ENCODE results near the gene LAMTOR2.

Gene LAMTOR2

DNA sequence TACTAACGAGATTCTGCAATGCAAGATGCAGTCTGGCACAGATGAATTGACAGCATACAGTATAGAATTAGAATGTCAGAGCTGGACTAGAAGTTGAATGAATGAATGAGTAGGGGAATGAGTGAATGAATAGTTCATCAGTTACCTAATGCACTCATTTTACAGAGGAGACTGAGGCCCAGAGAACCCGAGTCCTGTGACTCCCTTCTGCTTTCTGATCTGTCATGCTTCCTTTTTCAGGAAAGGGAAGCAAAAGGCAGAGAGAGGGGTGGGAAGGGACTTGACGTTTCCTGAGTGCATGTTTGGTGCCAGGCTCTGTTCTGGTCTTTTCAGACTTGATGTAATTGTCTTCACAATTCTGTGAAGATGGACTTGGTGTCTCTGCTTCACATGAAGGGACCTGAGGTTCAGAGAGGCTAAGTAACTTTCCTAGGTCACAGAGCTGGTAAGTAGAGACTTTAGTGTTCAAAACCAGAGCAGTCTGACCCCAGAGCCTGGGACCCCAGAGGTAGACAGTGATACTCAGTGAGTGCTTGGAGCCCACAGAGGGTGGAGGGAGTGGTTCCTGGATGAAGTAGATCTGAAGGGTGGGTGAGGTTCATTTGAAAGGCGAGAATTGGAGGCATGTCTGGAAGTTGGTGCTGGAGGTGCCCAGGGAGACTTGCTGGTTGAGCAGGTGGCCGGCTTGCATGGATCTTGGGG lies 35.7 kb downstream of the LAMTOR2 start:
- DNase-seq = no peak
- TF ChIP-seq GATA1 (IDR thresholded peaks at IDR 0.05; ENCODE audit: low read depth, low read length) (no peak), POLR2A (IDR thresholded peaks at IDR 0.05; ENCODE audit: low read length) (no peak)

DNA sequence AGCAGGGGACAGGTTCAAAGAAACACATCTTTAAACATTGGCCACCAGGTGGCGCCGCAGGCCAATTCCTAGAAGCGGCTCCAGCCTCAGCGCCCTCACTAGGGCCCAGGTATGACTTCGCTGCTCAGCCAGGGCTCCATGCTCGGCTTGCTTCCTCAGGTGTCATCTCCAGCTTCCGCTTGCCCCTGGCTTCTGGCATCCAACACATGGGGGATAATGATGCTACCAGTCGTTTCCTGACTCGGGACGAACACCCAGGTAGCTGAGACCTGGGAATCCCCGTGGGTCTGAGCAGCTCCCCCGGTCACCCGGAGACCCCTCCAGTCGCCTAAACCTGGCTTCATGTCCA lies 36.2 kb downstream of the LAMTOR2 start:
- no peak for TF ChIP-seq POLR2A (IDR thresholded peaks at IDR 0.05; ENCODE audit: low read length)
- no peak for TF ChIP-seq GATA1 (IDR thresholded peaks at IDR 0.05; ENCODE audit: low read depth, low read length)
- peak; percentile 82 to 92 for DNase-seq

DNA sequence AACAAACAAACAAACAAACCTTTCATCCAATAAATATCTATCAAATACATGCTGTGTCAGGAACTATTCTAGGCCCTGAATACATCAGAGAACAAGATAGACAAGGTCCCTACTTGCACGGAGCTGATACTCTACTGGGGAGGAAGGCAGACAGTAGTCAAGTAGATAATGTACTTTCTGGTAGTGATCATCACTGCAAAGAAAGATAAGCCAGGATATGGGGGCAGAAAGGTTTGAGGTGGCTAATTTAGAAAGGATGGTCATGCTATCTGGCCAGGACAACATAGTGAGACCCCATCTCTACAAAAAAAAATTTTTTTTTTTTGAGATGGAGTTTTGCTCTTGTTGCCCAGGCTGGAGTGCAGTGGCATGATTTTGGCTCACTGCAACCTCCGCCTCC lies 37.0 kb downstream of the LAMTOR2 start:
- no peak for TF ChIP-seq POLR2A (IDR thresholded peaks at IDR 0.05; ENCODE audit: low read length)
- no peak for TF ChIP-seq GATA1 (IDR thresholded peaks at IDR 0.05; ENCODE audit: low read depth, low read length)
- DNase-seq = peak; percentile 22 to 62

DNA sequence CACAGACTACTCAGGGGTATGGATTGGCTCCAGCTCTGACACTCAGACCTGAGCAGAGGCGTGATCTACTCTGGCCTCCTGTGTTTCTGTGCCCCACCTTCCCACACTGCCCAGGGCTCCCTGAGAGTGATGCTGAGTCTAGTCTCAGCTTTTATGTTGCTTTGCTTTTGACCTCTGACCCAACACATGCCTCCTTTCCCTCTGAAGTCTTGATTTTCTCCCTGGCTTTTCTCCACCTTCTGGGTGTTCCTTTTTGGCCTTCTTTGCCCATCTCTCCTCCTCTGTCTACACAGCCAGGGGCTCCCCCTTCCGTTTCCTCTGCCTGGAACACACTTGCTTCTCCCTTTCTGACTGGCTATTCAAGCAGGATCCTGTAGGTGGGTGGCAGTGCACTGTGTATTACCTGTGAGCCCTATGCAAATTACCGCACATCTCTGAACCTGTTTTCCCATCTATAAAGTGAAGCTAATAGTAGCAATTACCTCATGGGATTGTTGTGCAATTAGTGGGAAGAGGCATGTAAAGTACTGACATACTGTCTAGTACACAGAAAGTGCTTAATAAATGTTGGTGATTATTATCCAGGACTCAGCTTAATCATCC lies 41.4 kb downstream of the LAMTOR2 start:
- no peak for TF ChIP-seq GATA1 (IDR thresholded peaks at IDR 0.05; ENCODE audit: low read depth, low read length)
- DNase-seq = no peak

DNA sequence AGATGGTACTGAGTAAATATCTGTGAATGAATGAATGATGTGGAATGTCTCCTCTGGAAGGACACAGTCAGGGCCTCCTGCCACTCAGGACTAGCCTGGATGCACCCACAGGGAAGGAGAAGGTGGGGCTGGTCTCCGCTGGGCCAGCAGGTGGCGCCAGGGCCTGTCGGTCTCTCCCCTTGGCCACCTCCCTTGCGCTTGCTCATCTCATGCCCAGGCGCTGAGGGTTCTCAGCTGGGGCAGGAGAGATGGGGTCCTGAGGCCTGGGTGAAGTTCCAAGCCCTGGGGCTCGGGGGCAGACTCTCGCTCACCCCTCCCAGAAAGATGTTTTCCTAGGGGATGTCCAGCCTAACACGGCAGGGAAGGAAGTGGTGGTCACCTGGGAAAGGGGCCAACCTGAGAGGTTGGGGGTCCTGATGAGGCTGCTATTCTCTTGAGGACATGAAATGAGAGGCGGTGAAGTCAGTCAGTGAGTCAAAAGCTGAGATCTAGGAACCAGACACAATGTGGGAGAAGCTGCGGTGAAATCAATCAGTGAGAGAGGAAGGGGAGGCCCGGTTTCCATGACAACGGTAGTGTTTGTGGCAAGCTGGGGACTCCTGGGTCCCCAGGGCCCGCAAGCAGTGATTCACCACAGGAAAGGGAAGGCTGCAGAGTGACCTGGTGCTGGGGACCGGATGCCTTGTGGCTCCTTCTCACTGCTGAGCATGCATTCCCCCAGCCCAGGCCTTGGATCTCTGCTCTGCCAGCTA lies 42.2 kb downstream of the LAMTOR2 start:
- peak; percentile 80 to 91 for DNase-seq

DNA sequence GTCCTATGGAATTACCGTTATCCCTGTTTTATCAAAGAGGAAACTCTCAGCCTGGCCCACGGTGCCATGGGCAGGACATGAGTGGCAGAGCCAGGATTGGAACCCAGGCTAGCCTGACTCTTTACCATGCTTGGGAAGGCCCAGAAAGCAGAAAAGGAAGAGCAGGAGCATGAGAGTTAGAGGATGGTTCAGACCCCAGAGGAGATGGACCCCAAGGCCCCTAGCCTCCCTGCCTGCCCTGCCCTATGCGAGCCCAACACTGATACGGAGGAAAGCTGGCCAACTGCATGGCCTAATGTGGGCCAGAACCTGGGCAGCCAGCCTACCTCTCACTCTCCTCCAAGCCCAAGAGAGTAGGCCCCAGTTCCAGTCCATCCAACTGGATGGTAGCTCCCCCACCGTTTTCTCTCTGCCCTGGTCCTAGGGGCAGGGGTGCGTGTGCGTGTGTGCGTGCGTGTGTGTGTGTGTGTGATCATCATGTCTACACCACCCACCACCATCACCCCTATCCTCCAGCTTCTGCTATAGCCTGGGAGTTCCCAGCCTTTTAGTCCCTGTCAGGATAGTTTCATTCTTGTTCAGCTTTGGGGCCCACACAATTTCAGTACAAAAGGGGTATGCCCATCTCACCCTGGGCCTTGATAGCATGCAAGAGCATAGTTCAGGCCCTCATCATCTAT lies 43.1 kb downstream of the LAMTOR2 start:
- DNase-seq = no peak
- TF ChIP-seq GATA1 (IDR thresholded peaks at IDR 0.05; ENCODE audit: low read depth, low read length) (no peak), POLR2A (IDR thresholded peaks at IDR 0.05; ENCODE audit: low read length) (no peak)

More for the DNA sequence above, 42.2 kb downstream of the LAMTOR2 start:
- TF ChIP-seq GATA1 (IDR thresholded peaks at IDR 0.05; ENCODE audit: low read depth, low read length) = no peak
- TF ChIP-seq POLR2A (IDR thresholded peaks at IDR 0.05; ENCODE audit: low read length) = no peak

DNA sequence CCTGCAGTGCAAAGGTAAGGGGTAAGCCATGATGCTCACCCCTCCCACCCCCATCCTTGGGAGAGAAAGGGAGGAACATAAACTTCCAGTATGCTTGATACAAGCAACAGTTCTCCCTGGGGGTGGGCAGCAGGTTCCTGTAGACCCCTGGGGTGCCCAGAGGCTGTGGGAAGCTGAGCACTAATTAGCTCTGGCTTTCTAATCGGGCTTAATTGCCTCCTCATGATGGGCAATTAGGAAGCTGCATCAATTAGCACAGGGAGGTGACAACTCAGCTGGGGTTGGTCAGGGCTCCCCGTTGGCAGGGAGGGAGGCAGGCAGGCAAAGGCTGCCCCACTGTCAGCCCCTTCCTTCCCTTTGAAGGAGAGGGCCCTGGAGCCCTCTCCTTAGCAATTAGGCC lies 44.2 kb downstream of the LAMTOR2 start:
- no peak for DNase-seq

DNA sequence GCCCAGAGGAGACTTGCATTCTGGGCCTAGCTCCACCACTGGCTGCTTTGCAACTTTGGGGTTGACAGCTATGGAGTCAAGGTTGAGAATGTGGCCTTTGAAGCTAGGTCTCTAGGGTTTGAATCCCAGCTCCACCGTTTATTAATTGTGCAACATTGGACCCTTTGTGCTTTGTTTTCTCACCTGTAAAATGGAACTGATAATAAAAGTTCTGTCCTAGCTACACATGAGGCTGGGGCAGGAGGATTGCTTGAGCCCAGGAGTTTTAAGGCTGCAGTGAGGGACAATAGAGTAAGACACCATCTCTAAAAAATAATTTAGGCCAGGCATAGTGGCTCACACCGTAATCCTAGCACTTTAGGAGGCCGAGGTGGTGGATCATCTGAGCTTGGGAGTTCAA lies 44.7 kb downstream of the LAMTOR2 start:
- DNase-seq = no peak
- no peak for TF ChIP-seq POLR2A (IDR thresholded peaks at IDR 0.05; ENCODE audit: low read length)
- TF ChIP-seq GATA1 (IDR thresholded peaks at IDR 0.05; ENCODE audit: low read depth, low read length) = no peak

More for the DNA sequence above, 44.2 kb downstream of the LAMTOR2 start:
- no peak for TF ChIP-seq GATA1 (IDR thresholded peaks at IDR 0.05; ENCODE audit: low read depth, low read length)
- TF ChIP-seq POLR2A (IDR thresholded peaks at IDR 0.05; ENCODE audit: low read length) = no peak

DNA sequence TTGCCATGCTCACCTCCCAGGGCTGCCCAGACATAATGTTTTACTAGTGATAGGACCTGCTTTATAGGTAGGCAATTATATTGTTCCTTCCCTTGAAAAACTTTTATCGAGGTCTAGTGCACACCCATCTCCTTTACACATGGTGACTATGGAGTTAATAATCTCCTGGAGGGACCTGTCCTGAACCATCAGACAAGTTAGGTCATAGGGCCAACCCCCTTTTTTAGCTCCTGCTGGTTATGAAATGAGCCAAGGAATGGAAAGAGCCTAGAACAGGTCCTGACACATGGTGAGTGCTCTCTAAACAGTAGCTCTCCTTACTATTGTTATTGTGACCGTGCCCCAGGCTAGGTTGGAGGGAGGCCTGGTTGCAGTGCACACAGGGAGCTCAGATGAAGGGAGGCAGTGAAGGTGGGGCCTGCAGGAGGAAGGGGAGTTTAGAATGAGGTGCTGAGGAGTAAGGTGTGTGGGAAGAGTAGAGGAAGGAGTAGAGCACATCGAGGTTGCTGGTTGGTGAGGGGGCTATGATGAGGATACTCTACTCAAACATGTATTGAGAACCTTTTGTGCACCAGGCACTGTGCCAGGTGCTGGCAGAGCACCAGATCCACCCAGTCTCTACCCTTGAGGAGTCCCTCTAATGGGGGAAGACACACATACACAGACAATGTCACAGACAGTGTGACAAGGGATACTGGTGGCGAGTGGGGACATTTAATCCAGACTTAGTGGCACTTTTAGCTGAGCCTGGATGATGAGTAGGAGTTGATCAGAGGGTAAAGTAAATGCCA lies 45.8 kb downstream of the LAMTOR2 start:
- no peak for TF ChIP-seq GATA1 (IDR thresholded peaks at IDR 0.05; ENCODE audit: low read depth, low read length)
- no peak for TF ChIP-seq POLR2A (IDR thresholded peaks at IDR 0.05; ENCODE audit: low read length)
- DNase-seq = peak; percentile 33 to 51

DNA sequence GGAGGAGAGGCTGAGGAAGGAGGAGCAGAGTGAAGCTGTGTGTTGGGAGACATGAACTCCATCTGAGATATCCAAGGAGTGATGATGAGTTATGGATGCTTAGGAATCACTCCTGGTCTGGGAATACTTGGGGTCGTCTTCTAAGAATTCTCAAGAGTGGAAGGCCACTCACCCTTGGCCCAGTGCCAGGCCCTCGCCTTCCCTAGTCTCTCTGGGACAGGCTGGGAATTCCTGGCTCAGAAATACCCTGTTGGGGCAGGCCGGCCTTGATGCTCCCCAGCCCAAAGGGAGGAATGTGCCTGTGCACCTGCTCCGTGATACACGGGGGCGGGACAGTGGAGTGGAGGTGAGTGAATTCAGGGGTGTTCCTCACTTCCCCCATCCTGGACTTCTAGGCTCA lies 47.3 kb downstream of the LAMTOR2 start:
- no peak for DNase-seq
- no peak for TF ChIP-seq GATA1 (IDR thresholded peaks at IDR 0.05; ENCODE audit: low read depth, low read length)
- no peak for TF ChIP-seq POLR2A (IDR thresholded peaks at IDR 0.05; ENCODE audit: low read length)

DNA sequence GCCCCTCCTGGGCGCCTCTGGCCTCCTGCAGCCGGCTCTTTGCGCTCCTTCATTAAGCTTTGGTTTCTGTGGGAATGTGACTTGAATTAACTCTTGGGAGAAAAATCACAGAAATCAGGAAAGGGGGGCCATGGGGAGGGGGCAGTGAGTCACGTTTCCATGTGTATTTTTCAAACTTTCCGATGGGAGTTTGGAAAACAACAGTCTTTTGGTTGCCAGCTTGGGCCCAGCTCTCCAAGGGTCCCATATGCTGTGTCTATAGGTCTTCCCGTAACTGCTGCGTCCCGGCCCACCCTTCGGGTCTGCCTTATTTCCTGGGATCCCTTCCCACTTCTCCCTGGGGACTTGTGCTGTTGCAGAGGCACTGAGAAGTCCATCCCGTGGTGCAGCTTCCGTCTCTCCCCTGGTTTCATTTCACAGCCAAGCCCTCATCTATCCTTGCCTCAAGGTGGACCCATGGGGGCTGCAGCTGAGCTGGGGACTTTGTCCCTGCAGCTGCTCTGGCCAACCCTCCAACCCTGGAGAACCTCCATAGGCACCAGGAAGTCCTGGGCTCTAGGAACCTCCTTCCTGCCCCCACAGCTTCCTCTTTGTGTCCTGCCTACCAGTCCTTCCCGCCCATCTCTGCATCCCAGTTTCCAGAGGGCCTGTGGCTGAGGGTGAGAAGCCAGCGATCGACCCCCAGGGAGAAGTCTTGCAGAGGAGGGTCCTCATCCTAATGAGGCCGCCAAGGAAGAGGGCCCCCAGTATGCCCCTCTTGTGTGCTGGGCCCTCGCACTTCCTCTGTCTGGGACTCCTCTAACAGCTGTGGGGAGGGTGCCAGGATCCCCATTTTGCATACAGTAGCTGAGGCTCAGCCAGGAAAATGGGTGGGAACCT lies 48.3 kb downstream of the LAMTOR2 start:
- no peak for TF ChIP-seq GATA1 (IDR thresholded peaks at IDR 0.05; ENCODE audit: low read depth, low read length)
- TF ChIP-seq POLR2A (IDR thresholded peaks at IDR 0.05; ENCODE audit: low read length) = no peak
- DNase-seq = no peak

DNA sequence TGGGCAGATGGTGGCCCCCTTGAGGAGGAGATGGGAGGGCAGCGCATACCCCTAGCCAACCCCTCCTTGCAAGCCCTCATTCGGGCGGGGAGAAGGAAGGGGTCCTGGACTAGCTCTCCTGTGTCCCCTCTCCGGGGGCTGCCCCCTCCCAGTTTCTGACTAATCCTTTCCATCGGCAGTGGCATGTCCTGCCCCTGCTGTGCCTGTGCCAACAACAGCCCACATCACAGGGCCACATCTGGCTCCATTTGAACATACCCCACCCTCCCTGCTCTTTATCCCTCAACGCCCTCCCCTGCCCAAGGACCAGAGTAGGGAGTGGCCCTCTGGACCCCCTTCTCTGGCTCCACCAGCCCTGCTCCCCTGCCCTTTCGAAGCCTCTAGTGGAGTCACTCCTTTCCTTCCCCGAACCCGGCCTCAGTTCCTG lies 49.0 kb downstream of the LAMTOR2 start:
- TF ChIP-seq POLR2A (IDR thresholded peaks at IDR 0.05; ENCODE audit: low read length) = no peak
- TF ChIP-seq GATA1 (IDR thresholded peaks at IDR 0.05; ENCODE audit: low read depth, low read length) = no peak
- DNase-seq = peak; percentile 68 to 74
